Activated naive CD4-positive, alpha-beta T cell treated with anti-CD3 and anti-CD28 coated beads, Interleukin-2, amount 50 U/mL, for 24 hours (primary cell): ENCODE results near the gene C3orf20.

Experiments
- H3K27ac Mint-ChIP-seq: one replicate; pipeline ENCODE4 v1.8.0; 2021; ENCODE audit warnings: mild to moderate bottlenecking, mixed read lengths
- H3K27me3 Mint-ChIP-seq: one replicate; pipeline ENCODE4 v1.8.0; 2021; ENCODE audit warnings: mixed read lengths
- H3K36me3 Mint-ChIP-seq: one replicate; pipeline ENCODE4 v1.8.0; 2021; ENCODE audit warnings: mixed read lengths
- H3K4me1 Mint-ChIP-seq: one replicate; pipeline ENCODE4 v1.8.0; 2021; ENCODE audit warnings: mixed read lengths
- H3K4me3 Mint-ChIP-seq: one replicate; pipeline ENCODE4 v1.8.0; 2021; ENCODE audit warnings: mild to moderate bottlenecking, mixed read lengths
- H3K9me3 Mint-ChIP-seq: one replicate; pipeline ENCODE4 v1.8.0; 2021; ENCODE audit warnings: mixed read lengths

Gene C3orf20

GRCh38 chr3:14703791-14704190 lies 28.9 kb downstream of the C3orf20 start:
- no peaks in the 10 kb centered on the region for H3K27me3 Mint-ChIP-seq
- H3K27ac Mint-ChIP-seq, result no peak overlapping the region
- H3K9me3 Mint-ChIP-seq, result no peaks in the 10 kb centered on the region
- no peak overlapping the region for H3K4me3 Mint-ChIP-seq
- peaks cover 4% of the 10 kb centered on the region for H3K36me3 Mint-ChIP-seq
- H3K4me1 Mint-ChIP-seq, result no peaks in the 10 kb centered on the region

GRCh38 chr3:14706096-14706495 lies 31.2 kb downstream of the C3orf20 start:
- H3K27ac Mint-ChIP-seq, result no peak overlapping the region
- H3K9me3 Mint-ChIP-seq, result no peaks in the 10 kb centered on the region
- no peaks in the 10 kb centered on the region for H3K27me3 Mint-ChIP-seq
- H3K4me3 Mint-ChIP-seq, result no peak overlapping the region
- peaks cover 12% of the 10 kb centered on the region for H3K36me3 Mint-ChIP-seq
- H3K4me1 Mint-ChIP-seq, result no peaks in the 10 kb centered on the region

- Mint-ChIP-seq H3K27ac (no peak overlapping the region), H3K36me3 (peaks cover 6% of the 10 kb centered on the region), H3K4me1 (no peaks in the 10 kb centered on the region), H3K4me3 (no peak overlapping the region), H3K9me3 (peaks cover 6% of the 10 kb centered on the region), H3K27me3 (no peaks in the 10 kb centered on the region)
Measured at GRCh38 chr3:14716591-14716990, 41.6 kb downstream of the C3orf20 start.

DNA sequence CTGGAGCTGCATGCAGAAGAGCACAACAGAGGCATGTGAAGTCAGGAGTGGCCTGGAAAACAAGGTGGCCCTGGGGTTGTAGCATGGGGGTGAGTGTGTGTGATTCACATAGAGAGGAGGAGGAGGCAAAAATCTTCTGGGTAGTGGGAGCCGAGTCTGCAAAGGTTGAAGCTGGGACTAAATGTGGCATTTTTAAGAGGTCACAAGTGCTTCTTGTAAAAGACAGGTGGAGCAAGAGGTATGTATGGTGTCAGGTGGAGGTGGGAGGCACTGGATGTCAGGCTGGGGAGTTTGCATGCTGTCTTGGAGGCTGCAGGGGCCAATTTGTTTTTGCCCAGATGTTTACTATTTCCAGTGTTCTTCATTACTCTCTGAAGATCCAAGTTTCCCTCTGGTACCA lies 42.4 kb downstream of the C3orf20 start:
- H3K27me3 Mint-ChIP-seq, result no peaks in the 10 kb centered on the region
- H3K4me1 Mint-ChIP-seq, result no peaks in the 10 kb centered on the region
- H3K4me3 Mint-ChIP-seq, result no peak overlapping the region
- H3K9me3 Mint-ChIP-seq, result peaks cover 6% of the 10 kb centered on the region
- H3K36me3 Mint-ChIP-seq, result peaks cover 4% of the 10 kb centered on the region
- H3K27ac Mint-ChIP-seq, result no peak overlapping the region

DNA sequence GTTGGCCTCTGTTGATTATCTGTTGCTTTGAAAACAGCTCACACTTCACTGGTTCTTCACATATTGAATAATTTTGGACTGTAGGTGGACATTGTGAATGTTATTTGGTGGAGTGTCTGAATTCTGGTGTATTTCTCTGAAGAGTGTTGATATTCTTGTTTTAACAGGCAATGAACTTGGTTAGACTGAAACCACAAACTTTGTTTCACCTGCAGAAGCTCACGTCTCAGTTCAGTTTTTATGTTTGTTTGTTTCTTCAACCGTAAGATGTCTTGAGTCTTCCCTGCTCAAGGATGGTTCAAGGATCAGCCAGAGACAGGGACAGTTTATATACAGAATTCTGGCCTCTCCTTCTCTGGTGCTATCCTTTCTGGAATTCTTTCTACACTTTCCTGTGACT lies 43.6 kb downstream of the C3orf20 start:
- H3K9me3 Mint-ChIP-seq, result no peaks in the 10 kb centered on the region
- peaks cover 3% of the 10 kb centered on the region for H3K36me3 Mint-ChIP-seq
- H3K27me3 Mint-ChIP-seq, result no peaks in the 10 kb centered on the region

GRCh38 chr3:14719006-14719405 lies 44.1 kb downstream of the C3orf20 start:
- Mint-ChIP-seq H3K27me3 (no peaks in the 10 kb centered on the region), H3K9me3 (no peaks in the 10 kb centered on the region), H3K4me1 (no peaks in the 10 kb centered on the region), H3K36me3 (peaks cover 3% of the 10 kb centered on the region), H3K27ac (no peak overlapping the region), H3K4me3 (no peak overlapping the region)

More for the DNA sequence above, 43.6 kb downstream of the C3orf20 start:
- H3K4me1 Mint-ChIP-seq, result no peaks in the 10 kb centered on the region
- H3K27ac Mint-ChIP-seq, result no peak overlapping the region
- H3K4me3 Mint-ChIP-seq, result no peak overlapping the region

DNA sequence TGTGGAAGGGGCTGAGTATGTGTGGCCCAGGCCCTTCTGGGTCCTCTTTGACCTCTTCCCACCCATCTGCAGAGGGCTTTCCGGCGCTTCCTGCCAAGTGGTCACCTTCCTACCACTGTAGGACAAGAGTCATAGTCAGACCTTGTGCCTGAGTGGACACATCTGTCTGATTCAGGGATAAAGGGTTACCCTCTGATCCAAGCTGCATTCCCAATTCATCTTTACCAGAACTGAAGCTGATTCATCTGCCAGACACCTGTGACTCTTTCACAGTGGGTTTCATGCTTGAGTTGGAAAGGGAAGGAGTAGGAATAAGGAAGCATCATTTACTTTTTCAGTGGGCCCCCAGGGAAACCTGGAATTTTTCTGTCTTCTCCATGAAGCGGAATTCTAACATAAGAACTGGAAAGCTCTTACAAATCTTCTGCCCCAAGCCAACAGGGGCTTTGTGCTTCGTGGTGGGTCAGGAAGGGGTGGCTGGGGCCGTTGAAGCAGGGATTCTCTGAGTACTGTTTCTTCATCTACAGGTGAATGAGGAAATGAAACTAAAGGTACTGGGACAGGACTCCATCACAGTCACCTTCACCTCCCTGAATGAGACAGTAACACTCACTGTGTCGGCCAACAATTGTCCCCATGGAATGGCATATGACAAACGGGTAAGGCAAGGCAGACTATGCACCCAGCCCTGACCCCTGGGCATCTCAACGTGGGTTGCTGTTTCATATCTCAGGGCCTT lies 46.4 kb downstream of the C3orf20 start:
- Mint-ChIP-seq H3K36me3 (peaks cover 3% of the 10 kb centered on the region), H3K9me3 (no peaks in the 10 kb centered on the region), H3K4me1 (no peaks in the 10 kb centered on the region), H3K27me3 (no peaks in the 10 kb centered on the region), H3K4me3 (no peak overlapping the region), H3K27ac (no peak overlapping the region)

- H3K27ac Mint-ChIP-seq, result no peak overlapping the region
- peaks cover 1% of the 10 kb centered on the region for H3K36me3 Mint-ChIP-seq
- H3K4me1 Mint-ChIP-seq, result no peaks in the 10 kb centered on the region
- H3K9me3 Mint-ChIP-seq, result no peaks in the 10 kb centered on the region
- no peaks in the 10 kb centered on the region for H3K27me3 Mint-ChIP-seq
- H3K4me3 Mint-ChIP-seq, result no peak overlapping the region
Measured at GRCh38 chr3:14725013-14725412, 50.1 kb downstream of the C3orf20 start.

GRCh38 chr3:14725564-14726440 lies 50.9 kb downstream of the C3orf20 start:
- no peak overlapping the region for H3K4me3 Mint-ChIP-seq
- no peaks in the 10 kb centered on the region for H3K9me3 Mint-ChIP-seq
- no peaks in the 10 kb centered on the region for H3K27me3 Mint-ChIP-seq
- peaks cover 1% of the 10 kb centered on the region for H3K36me3 Mint-ChIP-seq
- no peak overlapping the region for H3K27ac Mint-ChIP-seq
- H3K4me1 Mint-ChIP-seq, result no peaks in the 10 kb centered on the region

DNA sequence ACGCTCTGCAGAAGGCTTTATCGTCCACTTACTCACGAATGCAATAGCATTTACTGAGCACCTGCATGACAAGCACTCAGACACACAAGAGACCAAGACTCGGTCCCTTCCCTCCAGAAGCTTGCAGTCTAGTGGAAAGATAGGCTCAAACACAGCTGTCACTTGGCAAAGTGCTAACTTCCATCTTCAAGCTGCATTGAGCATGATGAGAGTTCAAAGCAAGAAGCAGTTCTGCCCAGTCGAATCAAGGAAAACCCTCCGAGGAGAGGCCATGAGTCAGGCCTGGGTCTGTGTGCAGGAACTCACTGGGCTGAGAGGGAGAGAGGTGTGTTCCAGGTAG lies 51.5 kb downstream of the C3orf20 start:
- Mint-ChIP-seq H3K4me3 (no peak overlapping the region), H3K27me3 (no peaks in the 10 kb centered on the region), H3K36me3 (peaks cover 1% of the 10 kb centered on the region), H3K27ac (no peak overlapping the region), H3K9me3 (no peaks in the 10 kb centered on the region), H3K4me1 (no peaks in the 10 kb centered on the region)

DNA sequence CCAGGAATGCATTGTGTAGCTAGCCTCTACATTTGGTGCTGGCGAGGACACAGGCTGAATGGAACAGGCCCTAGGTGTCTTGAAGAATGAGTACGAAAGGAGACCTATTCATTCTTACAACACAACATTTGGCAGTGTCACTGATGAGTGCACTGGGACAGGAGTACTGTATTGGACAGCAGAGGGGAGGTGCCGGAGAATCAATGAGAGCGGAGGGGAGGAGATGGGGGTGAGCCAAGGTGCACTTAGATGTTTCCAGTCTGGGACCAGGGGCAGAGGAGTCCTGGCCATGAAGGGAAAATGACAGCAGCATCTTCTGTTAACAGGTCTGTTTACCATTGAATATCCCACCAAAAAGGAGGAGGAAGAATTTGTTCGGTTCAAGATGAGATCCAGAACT lies 53.2 kb downstream of the C3orf20 start:
- Mint-ChIP-seq H3K36me3 (no peaks in the 10 kb centered on the region), H3K9me3 (no peaks in the 10 kb centered on the region), H3K27ac (no peak overlapping the region), H3K27me3 (no peaks in the 10 kb centered on the region), H3K4me3 (no peak overlapping the region), H3K4me1 (no peaks in the 10 kb centered on the region)

- no peaks in the 10 kb centered on the region for H3K27me3 Mint-ChIP-seq
- H3K9me3 Mint-ChIP-seq, result no peaks in the 10 kb centered on the region
- no peak overlapping the region for H3K4me3 Mint-ChIP-seq
- no peaks in the 10 kb centered on the region for H3K36me3 Mint-ChIP-seq
- no peak overlapping the region for H3K27ac Mint-ChIP-seq
- H3K4me1 Mint-ChIP-seq, result no peaks in the 10 kb centered on the region
Measured at GRCh38 chr3:14730703-14731382, 55.9 kb downstream of the C3orf20 start.

DNA sequence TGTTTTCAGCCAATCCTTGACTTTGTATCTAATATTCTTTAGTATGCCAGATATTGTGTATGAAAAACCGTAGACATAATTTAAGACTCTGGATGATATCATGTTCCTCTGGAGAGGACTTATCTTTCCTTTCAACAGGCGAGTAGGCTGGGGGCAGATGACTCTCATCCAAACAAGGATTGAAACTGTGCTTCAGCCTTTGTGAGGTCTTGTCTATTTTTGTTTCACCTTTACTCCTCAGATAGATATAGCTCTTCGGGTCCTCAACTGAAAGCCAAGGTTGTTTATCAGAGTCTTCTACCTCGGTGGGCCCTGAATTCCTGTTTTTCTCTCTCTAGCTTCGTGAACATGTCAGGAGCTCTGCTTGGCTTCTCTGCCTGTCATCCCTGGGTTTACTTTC lies 66.0 kb downstream of the C3orf20 start:
- H3K4me1 Mint-ChIP-seq, result no peaks in the 10 kb centered on the region
- peaks cover 14% of the 10 kb centered on the region for H3K27me3 Mint-ChIP-seq

GRCh38 chr3:14741510-14741909 lies 66.6 kb downstream of the C3orf20 start:
- Mint-ChIP-seq H3K27me3 (peaks cover 16% of the 10 kb centered on the region), H3K4me1 (no peaks in the 10 kb centered on the region), H3K4me3 (no peak overlapping the region), H3K9me3 (peaks cover 14% of the 10 kb centered on the region), H3K27ac (no peak overlapping the region), H3K36me3 (peaks cover 8% of the 10 kb centered on the region)

More for the DNA sequence above, 66.0 kb downstream of the C3orf20 start:
- Mint-ChIP-seq H3K36me3 (peaks cover 8% of the 10 kb centered on the region), H3K4me3 (no peak overlapping the region), H3K9me3 (peaks cover 14% of the 10 kb centered on the region), H3K27ac (no peak overlapping the region)

DNA sequence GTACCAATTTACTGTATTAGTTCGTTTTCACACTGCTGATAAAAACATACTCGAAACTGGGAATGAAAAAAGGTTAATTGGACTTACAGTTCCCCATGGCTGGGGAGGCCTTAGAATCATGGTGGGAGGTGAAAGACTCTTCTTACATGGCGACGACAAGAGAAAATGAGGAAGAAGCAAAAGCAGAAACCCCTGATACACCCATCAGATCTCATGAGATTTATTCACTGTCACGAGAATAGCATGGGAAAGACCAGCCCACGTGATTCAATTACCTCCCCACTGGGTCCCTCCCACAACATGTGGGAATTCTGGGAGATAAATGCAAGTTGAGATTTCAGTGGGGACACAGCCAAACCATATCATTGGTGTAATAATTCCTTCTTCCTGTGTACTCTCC lies 69.6 kb downstream of the C3orf20 start:
- peaks cover 6% of the 10 kb centered on the region for H3K36me3 Mint-ChIP-seq

GRCh38 chr3:14750650-14751049 lies 75.7 kb downstream of the C3orf20 start:
- no peaks in the 10 kb centered on the region for H3K4me1 Mint-ChIP-seq
- H3K36me3 Mint-ChIP-seq, result peaks cover 8% of the 10 kb centered on the region

More for the DNA sequence above, 69.6 kb downstream of the C3orf20 start:
- Mint-ChIP-seq H3K4me1 (no peaks in the 10 kb centered on the region), H3K9me3 (peaks cover 14% of the 10 kb centered on the region), H3K27ac (no peak overlapping the region), H3K27me3 (peaks cover 13% of the 10 kb centered on the region), H3K4me3 (no peak overlapping the region)

More at GRCh38 chr3:14750650-14751049, 75.7 kb downstream of the C3orf20 start:
- no peak overlapping the region for H3K27ac Mint-ChIP-seq
- peaks cover 9% of the 10 kb centered on the region for H3K9me3 Mint-ChIP-seq
- no peak overlapping the region for H3K4me3 Mint-ChIP-seq
- H3K27me3 Mint-ChIP-seq, result peaks cover 11% of the 10 kb centered on the region
